HG03175 (cell line): Measurements from ENCODE around the gene AQP10.
"Not testable (repeated sequence)": the region's sequence is repeated elsewhere in the genome, so short reads cannot be mapped to it uniquely, and the experiment has no call there.

ENCODE experiments used
- ATAC-seq: cut with Tn5 transposase; IDR thresholded peaks from one replicate; pipeline ENCODE4 v1.9.1; 2021; ENCODE audit warnings: mild to moderate bottlenecking, moderate library complexity; ENCODE audit not compliant: unreplicated experiment

AQP10 gene

GRCh38 chr1:154342836-154343472, 22.1 kb downstream of the AQP10 start:
- no peak for ATAC-seq

- no peak for ATAC-seq
These were observed 24.3 kb downstream of the AQP10 start for GRCh38 chr1:154344977-154345837.

- ATAC-seq: no peak
These were observed 25.5 kb downstream of the AQP10 start for GRCh38 chr1:154346276-154346917.

GRCh38 chr1:154347961-154348360, 27.1 kb downstream of the AQP10 start:
- no peak for ATAC-seq

GRCh38 chr1:154348429-154349076, 27.7 kb downstream of the AQP10 start:
- no peak for ATAC-seq

- ATAC-seq: no peak
These were observed 28.2 kb downstream of the AQP10 start for GRCh38 chr1:154349121-154349520.

DNA sequence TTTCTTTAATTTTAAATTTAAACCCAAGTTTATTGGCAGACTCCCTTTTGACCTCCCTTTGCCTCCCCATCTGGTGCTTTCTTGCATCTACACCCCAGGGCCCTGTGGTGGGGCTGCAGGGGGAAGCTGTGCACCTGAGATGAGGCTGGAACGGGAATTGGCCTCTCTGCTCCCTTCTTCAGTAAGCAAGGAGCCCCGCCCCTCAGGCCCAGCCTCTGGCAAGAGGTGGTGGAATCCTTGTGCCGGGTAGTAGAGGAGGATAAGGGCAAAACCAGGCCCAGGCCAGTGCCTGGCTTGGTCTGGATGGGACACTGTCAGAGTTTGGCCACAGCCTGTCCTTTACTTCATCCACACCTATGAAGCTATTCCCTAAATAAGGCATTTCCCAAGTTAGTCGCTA, 29.5 kb downstream of the AQP10 start:
- no peak for ATAC-seq

DNA sequence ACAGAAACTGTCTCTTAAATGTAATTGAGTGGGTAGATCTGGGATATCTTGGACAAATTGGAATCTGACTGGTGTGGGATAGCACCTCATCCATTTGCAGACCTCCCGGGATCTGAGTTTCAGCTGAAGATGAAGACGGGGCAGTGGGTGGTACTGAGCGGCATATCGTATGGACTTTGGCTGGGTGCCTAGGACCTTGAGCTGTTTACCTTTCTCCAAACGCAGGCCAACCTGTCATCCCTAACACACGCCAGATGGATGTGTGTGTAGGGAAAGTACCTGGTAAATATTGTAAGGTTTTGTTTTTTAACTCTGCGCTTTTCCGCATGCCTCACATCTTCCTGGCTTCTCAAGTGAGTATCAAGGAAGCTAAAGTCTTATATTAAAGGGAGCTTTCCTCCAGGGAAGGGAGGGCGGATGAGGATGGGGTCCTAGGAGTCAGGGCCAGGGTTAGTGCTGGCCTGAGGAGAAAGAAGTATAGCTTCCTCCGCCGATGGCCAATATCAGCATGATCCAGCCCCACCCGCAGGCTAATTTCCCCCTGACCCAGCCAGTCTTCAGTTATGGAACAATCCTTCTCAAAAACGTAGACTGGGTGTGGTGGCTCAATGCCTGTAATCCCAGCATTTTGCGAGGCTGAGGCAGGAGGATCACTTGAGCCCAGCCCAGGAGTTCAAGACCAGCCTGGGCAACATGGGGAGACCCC, 30.6 kb downstream of the AQP10 start:
- ATAC-seq: no peak

- ATAC-seq: no peak
These were observed 31.3 kb downstream of the AQP10 start for GRCh38 chr1:154352245-154352580.

DNA sequence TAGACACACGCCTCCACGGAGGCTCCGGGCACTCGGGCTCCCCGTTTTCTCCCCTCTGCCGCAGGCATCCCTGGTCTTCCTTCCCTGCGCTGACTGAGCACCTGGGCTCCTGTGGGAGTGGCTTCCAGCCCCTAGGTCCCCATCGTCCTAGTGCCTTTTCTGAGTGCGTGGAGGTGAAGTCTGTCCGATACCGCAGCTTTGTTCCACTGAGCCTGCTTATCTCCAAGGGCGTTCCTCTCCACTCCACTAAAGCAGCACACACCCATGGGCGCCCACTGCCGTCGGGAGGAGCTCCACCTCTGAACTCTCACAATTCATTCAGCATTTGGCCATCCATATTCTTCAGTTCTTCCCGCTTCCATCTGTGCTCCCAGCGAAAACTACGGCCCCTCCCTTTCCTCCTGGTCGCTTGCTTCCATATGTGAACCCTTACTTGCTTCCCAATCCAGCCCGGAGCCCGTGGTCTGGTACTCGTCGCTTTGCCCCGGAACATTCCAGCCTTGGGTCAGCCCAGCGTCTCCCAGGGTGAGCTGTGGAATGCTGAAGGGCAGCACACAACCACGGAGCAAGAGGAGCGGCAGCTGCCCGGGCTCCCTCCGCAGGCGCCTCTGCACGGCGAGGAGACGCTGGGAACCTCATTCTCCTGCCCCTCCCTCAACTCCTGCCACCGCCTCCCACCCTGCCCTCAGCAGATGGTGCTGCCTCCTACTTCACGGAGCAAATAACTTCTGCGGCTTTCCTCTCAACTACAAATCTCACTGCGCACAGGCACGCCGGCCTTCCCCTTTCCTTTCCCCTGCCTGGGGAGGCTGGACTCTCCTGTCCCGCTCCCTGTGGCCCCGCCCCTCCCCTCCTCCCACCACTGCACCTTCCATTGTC, 31.9 kb downstream of the AQP10 start:
- no peak for ATAC-seq

GRCh38 chr1:154353460-154353904, 32.6 kb downstream of the AQP10 start:
- no peak for ATAC-seq

- no peak for ATAC-seq
These were observed 33.1 kb downstream of the AQP10 start for GRCh38 chr1:154353966-154354365.

DNA sequence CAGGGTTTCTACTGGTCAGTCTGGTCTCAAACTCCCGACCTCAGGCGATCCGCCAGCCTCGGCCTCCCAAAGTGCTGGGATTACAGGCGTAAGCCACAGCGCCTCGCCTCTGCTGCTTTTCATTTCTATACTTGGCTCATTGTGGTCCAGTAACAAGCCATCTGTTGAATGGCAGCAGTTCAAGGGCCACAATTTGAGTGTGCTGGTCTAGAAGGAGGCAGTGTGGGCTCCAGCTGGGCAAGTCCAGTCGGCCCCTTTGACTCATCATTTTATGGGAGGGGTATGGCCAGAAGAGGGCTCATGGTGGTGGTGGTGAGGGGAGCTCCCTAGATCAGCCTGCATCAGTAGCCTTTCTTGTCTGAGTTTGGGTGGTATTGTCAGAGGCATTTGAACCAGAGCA, 37.6 kb downstream of the AQP10 start:
- no peak for ATAC-seq

DNA sequence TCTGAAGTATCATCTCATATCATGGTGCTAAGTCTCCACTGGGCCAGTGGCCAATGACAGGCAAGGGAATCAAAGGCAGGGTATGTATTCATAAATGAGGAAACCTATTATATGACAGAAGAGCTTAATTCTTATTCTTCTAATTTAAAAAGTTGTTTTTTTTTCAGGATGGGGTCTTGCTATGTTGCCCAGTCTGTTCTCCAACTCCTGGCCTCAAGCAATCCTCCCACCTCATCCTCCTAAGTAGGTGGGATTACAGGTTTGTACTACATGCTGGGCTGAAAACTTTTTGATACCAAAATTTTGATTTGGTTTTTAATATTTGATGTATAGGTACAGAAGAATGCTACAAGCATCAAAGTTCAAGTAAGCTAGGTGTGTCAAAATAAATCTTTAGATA, 39.4 kb downstream of the AQP10 start:
- no peak for ATAC-seq

GRCh38 chr1:154360881-154361280, 40.0 kb downstream of the AQP10 start:
- ATAC-seq: not testable (repeated sequence)

DNA sequence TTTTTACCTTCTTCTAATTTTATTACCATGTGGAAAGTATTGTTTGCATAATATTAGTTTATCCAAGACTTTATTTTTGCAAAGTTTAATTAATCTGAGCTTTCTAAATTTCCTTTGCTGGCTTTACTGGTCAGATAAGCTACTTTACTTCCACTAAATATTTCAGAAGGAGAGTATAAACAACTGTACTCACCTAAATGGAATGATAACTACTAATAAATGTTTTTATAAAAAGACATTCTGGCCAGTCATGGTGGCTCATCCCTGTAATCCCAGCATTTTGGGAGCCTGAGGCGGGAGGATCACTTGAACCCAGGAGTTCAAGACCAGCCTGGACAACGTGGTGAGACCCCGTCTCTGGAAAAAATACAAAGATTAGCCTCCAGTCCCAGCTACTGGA, 40.5 kb downstream of the AQP10 start:
- ATAC-seq: no peak

DNA sequence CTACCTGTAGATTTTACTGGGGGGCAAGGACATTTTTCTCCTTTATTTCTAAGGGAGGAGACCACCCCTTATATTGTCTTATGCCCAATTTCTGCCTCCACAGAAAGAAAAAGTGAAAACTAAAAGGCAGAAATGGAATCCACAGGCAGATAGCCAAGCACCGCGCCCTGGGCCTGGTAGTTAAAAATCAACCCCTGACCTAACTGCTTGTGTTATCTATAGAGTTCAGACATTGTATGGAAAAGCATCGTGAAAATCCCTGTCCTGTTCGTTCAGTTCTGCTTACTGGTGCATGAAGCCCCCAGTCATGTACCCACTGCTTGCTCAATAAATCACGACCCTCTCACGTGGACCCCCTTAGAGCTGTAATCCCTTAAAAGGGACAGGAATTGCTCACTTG, 50.5 kb downstream of the AQP10 start:
- no peak for ATAC-seq

DNA sequence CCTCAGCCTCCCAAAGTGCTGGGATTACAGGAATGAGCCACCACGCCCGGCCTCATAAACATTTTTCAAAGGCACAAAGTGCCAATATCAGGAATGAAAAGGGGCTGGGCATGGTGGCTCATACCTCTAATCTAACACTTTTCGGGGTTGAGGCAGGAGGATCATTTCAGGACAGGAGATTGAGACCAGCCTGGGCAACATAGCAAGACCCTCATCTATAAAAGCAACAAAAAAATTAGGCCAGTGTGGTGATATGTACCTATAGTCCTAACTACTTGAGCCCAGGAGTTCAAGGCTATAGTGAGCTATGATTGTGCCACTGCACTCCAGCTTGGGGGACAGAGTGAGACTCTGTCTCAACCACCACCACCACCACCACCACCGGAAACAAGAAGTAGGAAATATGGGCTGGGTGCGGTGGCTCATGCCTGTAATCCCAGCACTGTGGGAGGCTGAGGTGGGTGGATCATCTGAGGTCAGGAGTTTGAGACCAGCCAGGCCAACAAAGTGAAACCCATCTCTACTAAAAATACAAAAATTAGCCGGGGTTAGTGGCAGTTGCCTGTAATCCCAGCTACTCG, 53.0 kb downstream of the AQP10 start:
- ATAC-seq: not testable (repeated sequence)
